KOPT-K1 (cell line): ENCODE measurements around the gene PPOX.

Experiments used
- H3K27ac ChIP-seq: fragments of 200-600 bp; sonication (generic); 2 replicates; pipeline ENCODE4 v1.5.1; 2016; ENCODE audit warnings: antibody characterized with exemption, mild to moderate bottlenecking, low read depth, low read length; ENCODE audit not compliant: poor library complexity, severe bottlenecking
- H3K36me3 ChIP-seq: fragments of 200-600 bp; sonication (generic); 2 replicates; pipeline ENCODE4 v1.5.1; 2017; ENCODE audit warnings: antibody characterized with exemption, mild to moderate bottlenecking, low read length, moderate library complexity; ENCODE audit not compliant: insufficient read depth
- H3K9me3 ChIP-seq: fragments of 200-600 bp; sonication (generic); 2 replicates; pipeline ENCODE4 v1.5.1; 2017; ENCODE audit warnings: antibody characterized with exemption, low read length, mild to moderate bottlenecking; ENCODE audit not compliant: insufficient read depth, poor library complexity, severe bottlenecking

Gene PPOX

DNA sequence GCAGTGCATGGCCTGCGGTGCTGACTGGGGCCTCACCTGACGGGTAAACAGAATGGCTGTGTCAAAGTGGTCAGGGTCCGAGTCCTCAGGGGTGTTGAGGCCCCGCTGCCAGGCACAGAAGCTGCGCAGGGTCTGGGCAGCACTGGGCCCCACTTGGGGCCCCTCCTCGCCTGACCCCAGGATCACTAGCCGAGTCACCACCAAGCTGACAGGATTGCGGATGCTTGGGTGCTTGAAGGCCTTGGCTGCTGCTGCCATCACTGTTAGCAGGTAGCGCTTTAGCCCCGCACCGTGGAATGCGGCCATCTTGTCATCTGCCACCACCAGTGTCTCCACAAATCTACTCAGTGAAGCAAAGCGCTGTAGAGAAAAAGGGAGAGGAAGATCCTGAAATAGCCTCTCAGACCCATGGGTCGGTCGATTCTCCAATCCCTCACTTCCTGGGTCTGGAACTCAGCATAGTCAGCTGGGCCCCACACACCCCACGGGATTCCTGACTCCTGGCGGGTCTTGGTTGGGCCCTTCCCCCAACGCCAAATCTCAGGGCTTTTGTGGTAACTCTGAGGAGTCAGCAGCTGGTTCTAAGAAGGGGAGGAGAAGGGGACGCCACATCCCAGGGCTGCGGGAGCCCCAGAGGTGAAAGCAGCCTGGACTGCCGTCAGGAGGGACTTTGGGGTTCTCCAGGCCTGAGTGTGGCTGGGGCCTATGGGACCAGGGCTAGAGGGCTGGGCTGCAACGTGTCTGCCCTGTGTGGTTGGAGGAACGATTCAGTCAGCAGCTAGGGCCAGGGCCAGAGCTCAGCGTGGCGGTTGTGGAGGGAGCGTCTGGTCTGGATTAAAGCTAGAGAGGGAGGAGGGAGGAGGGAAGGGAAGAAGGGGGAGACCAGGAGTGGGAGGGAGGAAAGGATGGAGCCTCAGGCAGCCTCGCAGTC lies 30.6 kb downstream of the PPOX start:
- no peak overlapping the region for H3K27ac ChIP-seq
- no peaks in the 10 kb centered on the region for H3K36me3 ChIP-seq
- no peaks in the 10 kb centered on the region for H3K9me3 ChIP-seq

DNA sequence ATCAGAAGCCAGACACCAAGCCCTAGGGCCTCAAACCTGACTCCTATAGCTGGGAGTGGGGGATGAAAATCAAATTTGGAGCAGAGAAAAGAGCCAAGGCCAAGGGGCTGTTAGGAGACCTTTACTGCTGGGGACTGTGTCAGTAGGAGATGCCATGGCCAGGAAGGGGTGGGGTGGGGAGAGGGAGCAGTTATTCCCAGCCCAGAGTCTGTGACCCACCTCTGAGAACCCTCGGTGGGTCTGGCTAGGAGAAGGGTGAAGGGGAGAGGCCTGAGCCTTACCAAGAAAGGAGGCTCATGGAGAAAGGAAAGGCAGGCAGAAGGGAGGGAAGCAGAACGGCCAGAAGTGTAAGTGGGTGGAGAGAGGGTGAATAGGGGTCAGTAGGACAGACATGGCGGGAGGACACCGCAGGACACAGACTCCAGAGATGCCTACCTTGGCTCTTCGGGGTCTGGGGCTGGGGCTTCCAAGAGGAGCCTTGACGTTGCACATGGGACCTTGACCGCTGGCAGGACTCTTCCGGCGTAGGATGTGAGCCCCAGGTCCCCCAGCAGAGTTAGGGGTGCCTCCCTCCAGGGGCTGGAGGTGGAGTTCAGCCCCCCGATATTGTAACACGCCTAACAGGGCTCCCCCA lies 31.5 kb downstream of the PPOX start:
- no peaks in the 10 kb centered on the region for H3K9me3 ChIP-seq
- no peak overlapping the region for H3K27ac ChIP-seq
- H3K36me3 ChIP-seq = no peaks in the 10 kb centered on the region

DNA sequence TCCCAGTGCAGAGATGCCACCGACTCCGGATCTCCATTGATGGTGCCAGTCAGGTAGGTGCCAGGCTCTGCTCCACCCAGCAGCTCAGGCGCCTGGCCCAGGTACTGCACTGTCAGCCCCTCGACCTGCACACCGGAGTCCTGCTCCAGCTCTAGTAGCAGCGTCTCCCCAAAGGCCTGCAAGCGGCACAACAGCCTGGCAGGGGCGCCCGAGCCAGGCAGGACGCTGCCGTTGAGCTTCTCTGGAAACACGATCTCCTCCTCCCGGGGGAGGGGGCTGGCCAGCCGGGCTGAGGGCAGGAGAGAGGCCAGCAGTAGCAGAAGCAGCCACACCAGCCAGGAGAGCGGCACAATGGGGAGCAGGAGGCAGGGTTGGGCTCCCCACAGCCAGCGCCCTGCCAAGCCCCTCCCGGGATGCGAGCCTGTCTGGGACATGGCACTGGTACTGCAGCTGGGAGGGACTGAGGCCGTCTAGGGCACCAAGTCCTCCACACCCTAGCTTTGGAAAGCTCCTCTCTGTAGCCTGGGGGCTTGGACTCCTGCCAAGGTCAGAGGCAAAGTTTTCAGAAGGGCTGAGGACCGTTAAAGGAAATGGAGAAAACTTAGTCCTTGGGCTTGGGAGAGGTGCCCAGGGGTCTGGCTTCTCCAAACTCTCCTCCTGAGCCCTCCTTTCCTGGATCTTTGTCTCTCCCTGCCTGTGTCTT lies 32.1 kb downstream of the PPOX start:
- H3K36me3 ChIP-seq = no peaks in the 10 kb centered on the region
- H3K9me3 ChIP-seq = no peaks in the 10 kb centered on the region
- no peak overlapping the region for H3K27ac ChIP-seq

DNA sequence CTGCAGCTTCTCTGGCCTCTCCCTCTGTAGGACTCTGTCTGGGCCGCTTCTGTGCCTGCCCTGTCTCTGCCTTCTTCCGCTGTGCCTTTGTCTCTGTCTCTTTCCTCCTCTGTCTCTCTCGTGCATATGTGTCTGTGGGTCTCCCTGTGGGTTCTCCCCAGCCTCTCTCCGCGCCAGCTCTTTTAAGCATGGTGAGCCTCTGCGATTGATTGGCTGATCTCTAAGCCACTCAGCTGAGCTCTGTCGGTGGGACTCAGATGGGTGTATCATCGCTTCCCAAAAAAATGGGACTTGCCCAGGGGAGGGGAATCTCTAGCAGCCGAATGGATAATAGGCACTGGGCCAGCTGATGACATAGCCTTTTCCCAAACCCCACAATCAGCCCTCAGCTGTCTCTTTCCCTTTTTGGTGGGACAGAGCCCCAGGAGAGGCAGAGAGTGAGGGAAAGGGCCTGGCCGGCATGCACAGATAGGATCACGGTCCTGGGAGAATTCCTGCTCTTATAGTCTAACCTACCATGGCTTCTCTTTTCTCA lies 32.7 kb downstream of the PPOX start, which contains the start of gene ADAMTS4:
TSS of gene ADAMTS4 (minus strand) at position 158 of the 535 bp plus-strand sequence. CDS start 427 bp downstream, outside the sequence.
- peaks cover 5% of the 10 kb centered on the region; the same call in 1 of the 2 replicates for H3K36me3 ChIP-seq
- H3K9me3 ChIP-seq = no peaks in the 10 kb centered on the region
- H3K27ac ChIP-seq = no peak within 1 kb of the TSS

DNA sequence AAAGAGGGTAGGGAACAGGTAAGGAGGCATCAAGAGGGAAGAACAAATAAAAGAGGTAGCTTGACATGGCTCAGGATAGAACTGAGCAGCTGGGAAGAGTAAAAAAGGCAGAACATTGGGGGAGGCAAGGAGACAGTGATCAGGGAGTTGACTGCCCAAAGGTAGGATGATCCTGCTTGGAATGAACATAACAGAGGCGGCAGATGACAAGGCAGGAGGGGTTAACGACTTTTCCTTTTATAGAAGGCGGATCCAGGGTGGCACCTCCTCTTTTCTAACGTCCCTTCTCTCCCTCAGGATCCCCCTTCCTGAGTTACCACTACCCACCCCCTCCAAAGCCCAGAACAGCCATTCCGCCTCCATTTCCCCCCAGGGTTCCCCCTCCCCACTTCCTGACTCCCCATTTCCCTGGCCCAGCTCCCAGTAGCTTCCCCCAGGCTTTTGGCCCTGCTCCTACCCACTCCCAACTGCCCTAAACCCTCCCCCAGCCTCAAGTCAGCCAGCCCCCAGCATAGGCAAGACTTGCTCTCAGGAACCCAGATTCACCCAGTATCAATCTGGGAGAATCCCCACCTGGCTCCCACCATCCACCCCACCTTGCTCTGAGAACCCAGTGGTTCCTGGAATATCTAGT lies 33.4 kb downstream of the PPOX start:
- Histone ChIP-seq H3K9me3 (no peaks in the 10 kb centered on the region), H3K27ac (no peak overlapping the region)

DNA sequence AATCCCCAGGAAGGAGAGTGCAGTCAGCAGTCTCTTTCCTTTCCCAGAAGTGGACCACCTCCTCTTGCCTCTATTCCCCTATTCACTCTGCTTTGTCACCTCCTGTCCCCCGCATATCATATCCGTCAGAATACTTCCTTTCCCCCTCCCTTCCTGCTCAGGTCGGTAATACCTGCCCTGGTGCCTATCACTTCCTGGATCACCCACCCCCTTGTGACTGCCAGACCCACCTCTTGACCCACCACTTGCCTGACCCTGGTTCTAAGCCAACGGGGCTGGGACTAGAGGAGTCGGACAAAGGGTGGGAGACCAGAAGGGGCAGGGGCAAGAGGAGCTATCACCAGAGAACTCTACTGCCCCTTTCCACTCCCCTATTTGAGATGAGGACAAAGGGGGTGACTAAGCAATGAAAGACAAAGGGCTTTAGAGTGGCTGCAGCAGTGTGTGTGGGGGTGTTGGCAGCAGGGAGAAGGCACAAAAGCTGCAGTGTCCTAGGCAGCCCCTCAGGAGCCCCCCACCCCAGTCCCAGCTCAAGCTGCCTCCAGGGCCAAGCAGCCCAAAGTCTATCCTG lies 34.3 kb downstream of the PPOX start:
- Histone ChIP-seq H3K9me3 (no peaks in the 10 kb centered on the region), H3K36me3 (peaks cover 18% of the 10 kb centered on the region; the same call in 1 of the 2 replicates), H3K27ac (no peak overlapping the region)

More for the DNA sequence above, 33.4 kb downstream of the PPOX start:
- peaks cover 11% of the 10 kb centered on the region; the same call in 1 of the 2 replicates for H3K36me3 ChIP-seq

DNA sequence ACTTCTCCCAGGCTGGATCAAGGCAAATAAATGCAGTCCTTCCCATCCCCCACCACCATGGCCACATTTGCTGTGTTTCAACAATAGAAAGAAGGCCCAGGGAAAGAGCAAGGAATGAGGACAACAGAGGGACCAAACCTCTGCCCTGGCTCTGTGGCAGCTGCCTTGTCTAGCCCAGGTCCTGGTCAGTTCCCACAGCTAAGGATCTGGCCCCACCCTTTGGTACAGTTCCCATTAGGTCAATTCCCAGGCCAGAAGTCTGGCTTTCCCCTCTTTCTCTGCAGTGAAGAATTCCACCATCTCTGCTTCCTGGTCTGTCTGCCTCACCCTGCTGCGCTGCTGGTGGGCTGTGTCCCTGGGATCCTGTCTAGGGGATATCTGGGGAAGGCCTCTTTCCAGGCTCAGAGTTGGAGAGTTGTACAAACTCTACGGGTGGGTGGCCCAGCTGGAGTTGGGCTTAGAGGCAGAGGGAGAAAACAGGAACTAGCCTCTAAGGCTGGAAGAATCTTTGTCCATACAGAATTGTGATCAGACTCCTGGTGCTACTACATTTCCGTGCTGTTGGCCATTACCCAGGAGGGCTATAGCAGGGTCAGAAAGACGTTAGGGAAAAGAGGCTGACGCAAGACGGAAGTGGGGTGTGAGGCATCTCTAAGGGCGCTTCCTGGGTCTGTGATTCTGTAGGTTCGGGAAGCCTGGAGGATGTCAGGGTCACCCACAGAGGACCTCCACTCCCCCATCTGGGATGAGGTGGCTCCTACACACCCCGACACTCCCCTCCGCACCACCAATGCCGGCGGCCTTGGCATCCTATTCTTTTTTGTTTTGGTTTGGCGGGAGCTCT lies 35.0 kb downstream of the PPOX start:
- peak overlapping the region; percentile 83 for H3K27ac ChIP-seq

DNA sequence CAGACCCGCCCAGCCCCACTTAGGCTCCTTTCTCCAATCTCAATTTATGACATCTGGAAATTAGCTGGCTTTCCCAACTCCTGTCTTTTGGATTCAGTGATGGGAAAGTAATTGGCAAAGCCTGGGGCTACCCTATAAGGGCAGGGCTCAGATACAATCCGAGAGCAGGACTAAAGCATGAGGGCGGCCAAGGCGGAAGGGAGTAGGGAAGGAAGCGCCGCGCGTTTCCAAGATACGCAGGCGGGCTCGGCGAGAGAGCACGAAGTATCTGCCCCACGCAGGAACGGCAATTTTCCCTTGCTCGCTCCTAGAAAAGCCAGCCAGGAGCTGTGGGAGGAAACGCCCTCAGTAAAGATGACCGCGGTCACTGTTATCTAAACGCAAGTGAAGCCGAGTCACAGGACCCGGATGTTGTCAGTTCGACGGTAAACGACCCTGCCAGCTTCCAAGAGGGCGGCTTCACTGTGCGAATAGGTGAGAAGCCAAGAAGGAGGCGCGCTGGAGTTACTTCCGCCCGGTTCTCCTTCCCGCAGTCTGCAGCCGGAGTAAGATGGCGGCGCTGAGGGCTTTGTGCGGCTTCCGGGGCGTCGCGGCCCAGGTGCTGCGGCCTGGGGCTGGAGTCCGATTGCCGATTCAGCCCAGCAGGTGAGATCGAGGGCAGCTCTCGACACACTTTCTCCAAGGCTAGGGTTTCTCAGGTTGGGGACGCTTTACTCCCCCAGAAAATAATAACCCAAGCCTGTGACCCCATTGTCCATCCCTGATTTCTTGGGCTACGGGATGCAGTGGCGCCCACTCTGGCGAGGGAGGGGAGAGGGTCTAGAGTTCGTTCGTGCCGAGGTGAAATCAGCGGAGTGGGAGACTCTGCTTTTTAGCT lies 35.8 kb downstream of the PPOX start, which contains the start of gene NDUFS2:
TSS of gene NDUFS2 (plus strand) at position 532 of the 877 bp plus-strand sequence. CDS start at position 551, 19 bp downstream.
- peaks cover 34% of the 10 kb centered on the region for H3K36me3 ChIP-seq
- peak within 1 kb of the TSS; percentile 83 for H3K27ac ChIP-seq
- no peaks in the 10 kb centered on the region for H3K9me3 ChIP-seq

More for the DNA sequence above, 35.0 kb downstream of the PPOX start:
- H3K36me3 ChIP-seq = peaks cover 25% of the 10 kb centered on the region; the same call in 1 of the 2 replicates
- H3K9me3 ChIP-seq = no peaks in the 10 kb centered on the region

DNA sequence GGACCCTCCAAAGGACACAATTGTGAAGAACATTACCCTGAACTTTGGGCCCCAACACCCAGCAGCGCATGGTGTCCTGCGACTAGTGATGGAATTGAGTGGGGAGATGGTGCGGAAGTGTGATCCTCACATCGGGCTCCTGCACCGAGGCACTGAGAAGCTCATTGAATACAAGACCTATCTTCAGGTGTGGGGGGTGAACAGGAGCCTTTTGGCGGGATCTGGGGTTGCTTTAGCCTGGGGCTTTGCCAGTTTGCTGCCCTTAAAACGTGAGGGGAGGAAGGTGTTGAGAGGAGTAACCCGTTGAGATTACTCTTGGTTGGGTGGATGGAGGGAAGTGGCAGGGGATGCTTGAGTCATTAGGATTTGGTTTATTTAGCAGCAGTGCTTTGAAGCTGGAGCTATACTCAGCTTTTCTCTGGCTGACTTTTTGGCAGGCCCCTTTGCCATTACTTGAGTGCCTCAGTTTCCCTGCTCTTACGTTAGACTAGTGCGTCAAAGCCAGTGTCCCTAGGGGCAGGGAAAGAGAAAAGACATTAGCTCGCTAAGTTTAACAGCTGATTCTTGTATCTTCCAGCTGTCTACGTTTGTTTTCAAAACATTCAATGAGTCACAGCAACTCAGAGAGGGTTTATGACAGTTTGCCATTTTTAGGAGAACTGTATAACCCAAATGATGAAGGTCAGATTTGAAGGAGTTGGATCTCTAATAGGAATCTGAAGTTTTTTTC lies 40.4 kb downstream of the PPOX start:
- Histone ChIP-seq H3K36me3 (peaks cover 70% of the 10 kb centered on the region), H3K9me3 (no peaks in the 10 kb centered on the region), H3K27ac (no peak overlapping the region)

DNA sequence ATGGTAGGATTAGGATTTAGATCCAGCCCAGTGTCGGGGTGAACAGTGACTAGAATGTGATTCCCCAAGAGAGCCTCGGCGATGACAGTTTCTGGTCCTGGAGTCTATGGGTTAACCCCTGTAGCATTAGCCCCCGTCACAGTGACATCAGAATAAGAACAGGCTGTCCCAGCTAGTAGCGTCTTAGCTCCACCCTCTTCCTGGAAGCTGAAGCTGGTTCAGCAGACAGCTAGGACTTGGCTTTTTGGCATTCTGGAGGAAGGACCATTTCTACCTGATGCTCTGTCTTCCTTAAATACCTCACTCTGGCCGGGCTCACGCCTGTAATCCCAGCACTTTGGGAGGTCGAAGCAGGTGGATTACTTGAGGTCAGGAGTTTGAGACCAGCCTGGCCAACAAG lies 40.9 kb downstream of the PPOX start:
- H3K9me3 ChIP-seq = no peaks in the 10 kb centered on the region
- H3K36me3 ChIP-seq = peaks cover 76% of the 10 kb centered on the region
- no peak overlapping the region for H3K27ac ChIP-seq

DNA sequence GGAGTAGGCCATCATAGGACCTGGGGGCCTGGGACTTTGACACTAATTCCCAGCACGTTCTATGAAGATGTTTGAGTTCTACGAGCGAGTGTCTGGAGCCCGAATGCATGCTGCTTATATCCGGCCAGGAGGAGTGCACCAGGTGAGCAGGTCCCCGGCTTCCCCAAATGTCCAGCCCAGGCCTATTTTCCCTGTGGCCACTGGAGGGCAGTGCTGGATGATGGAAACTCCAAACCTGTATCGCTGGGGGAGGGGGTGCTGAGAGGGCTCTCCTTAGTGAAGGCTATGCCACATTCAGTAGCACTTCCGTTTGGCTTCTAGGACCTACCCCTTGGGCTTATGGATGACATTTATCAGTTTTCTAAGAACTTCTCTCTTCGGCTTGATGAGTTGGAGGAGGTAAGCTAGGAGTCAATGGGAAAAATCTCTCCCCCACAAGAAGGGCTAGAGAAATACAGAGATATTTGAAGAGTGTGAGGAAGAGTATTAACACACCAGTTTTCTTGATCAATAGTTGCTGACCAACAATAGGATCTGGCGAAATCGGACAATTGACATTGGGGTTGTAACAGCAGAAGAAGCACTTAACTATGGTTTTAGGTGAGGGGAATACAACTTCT lies 43.7 kb downstream of the PPOX start:
- Histone ChIP-seq H3K9me3 (no peaks in the 10 kb centered on the region), H3K36me3 (peaks cover 91% of the 10 kb centered on the region), H3K27ac (no peak overlapping the region)

DNA sequence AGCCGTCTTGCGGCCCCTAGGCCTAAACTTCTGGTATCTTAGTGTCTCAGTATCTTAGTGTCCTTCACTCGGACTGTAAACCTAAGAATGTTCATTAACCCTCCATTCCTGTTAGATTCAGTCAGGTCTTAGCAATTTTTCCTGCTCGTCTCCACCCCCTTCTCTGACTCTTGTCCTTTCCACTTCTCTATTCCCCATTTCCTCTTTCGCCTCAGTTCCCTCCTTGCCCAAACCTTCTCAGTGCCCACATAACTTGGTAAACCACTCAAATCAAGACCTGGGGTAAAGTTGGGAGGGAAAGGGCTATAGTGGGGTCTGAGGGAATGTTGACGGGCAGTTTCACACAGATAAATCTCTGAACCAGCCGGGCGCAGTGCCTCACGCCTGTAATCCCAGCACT lies 48.1 kb downstream of the PPOX start:
- Histone ChIP-seq H3K9me3 (no peaks in the 10 kb centered on the region), H3K27ac (no peak overlapping the region), H3K36me3 (peaks cover 60% of the 10 kb centered on the region)
